HCT116 (cell line): Measurements from ENCODE around the gene HSD3B7. TPM values are rescaled to one million over a fixed set of nuclear protein-coding genes. Genes with fewer than 3 reads are reported as not detected.

Experiments used
- ATAC-seq: fragments of 200-7000 bp; cut with Tn5 transposase; 2 replicates; pipeline ENCODE4 v1.9.1; 2020; ENCODE audit warnings: mild to moderate bottlenecking, moderate library complexity
- BruUV-seq: library from RNA; stranded (reverse); fragments of 400-500 nt; replicated peaks from 2 replicates; lab custom pipeline; 2021; lab: Mats Ljungman, UMichigan
- CTCF ChIA-PET: fragments of 300-600 bp; sonication (Branson Sonifier 250); formaldehyde crosslinking; loops from one replicate; lab custom pipeline; 2021; ENCODE audit warnings: antibody characterized with exemption; lab: Charles Lee
- POLR2A ChIA-PET: fragments of 300-600, 350-600 bp; sonication (Branson Sonifier 250); formaldehyde crosslinking; loops from one replicate; lab custom pipeline; 2021; ENCODE audit warnings: antibody characterized with exemption; lab: Charles Lee
- RAD21 ChIA-PET, 2 experiments: fragments of 300-600 bp; sonication (Branson Sonifier 250); formaldehyde crosslinking; loops; one replicate each; lab custom pipeline; 2023; ENCODE audit warnings: low total read pairs in 2 of 2; ENCODE audit not compliant: uncharacterized antibody in 2 of 2, unreplicated experiment in 2 of 2, low non-redundant PET in 1 of 2; lab: Charles Lee
- DNase-seq: peaks from one replicate; pipeline ENCODE4 v3.0.0-alpha.2; 2010; ENCODE audit warnings: low read depth, low spot score
- H2AFZ ChIP-seq: fragments of 200-600 bp; shearing (Covaris generic), sonication (generic); 2 replicates; pipeline ENCODE4 v1.6.1; 2017; ENCODE audit warnings: low read depth, mixed run types, mixed read lengths, antibody characterized with exemption, low read length; ENCODE audit not compliant: poor library complexity, severe bottlenecking
- H3K27ac ChIP-seq: 2 replicates; pipeline ENCODE4 v1.5.1; 2012; ENCODE audit warnings: low read depth, low read length
- H3K27me3 ChIP-seq: fragments of 200-600 bp; sonication (generic); 2 replicates; pipeline ENCODE4 v1.6.1; 2016; ENCODE audit warnings: mixed run types, low read length, mixed read lengths; ENCODE audit not compliant: insufficient read depth
- H3K36me3 ChIP-seq, 2 experiments: fragments of 200-500 bp in 1 of 2; fragments of 200-600 bp in 1 of 2; sonication (Bioruptor generic) in 1 of 2; sonication (generic) in 1 of 2; 2 replicates each; pipeline versions ENCODE4 v1.5.1 to v1.6.1; 2014 to 2016; ENCODE audit warnings: low read length in 2 of 2, inconsistent platforms in 1 of 2, mixed read lengths in 1 of 2, mixed run types in 1 of 2; ENCODE audit not compliant: insufficient read depth in 2 of 2, control insufficient read depth in 1 of 2
- H3K4me1 ChIP-seq, 2 experiments: fragments of 200-600 bp in 1 of 2; sonication (generic) in 1 of 2; 2 replicates each; pipeline versions ENCODE4 v1.5.1 to v1.6.1; 2012 to 2017; ENCODE audit warnings: low read length in 2 of 2, inconsistent platforms in 1 of 2, mild to moderate bottlenecking in 1 of 2, mixed read lengths in 1 of 2, mixed run types in 1 of 2, moderate library complexity in 1 of 2; ENCODE audit not compliant: insufficient read depth in 2 of 2, control insufficient read depth in 1 of 2
- H3K4me2 ChIP-seq: fragments of 200-600 bp; sonication (generic); 2 replicates; pipeline ENCODE4 v1.6.1; 2017; ENCODE audit warnings: mixed run types, low read length, mixed read lengths
- H3K4me3 ChIP-seq, 2 experiments: fragments of 200-600 bp in 1 of 2; sonication (generic) in 1 of 2; replicated peaks in 1 of 2; 2 replicates each; pipeline ENCODE4 v1.5.1; 2011 to 2016; ENCODE audit warnings: low read length in 2 of 2, control low read depth in 1 of 2, low read depth in 1 of 2, mild to moderate bottlenecking in 1 of 2, mixed read lengths in 1 of 2, mixed run types in 1 of 2
- H3K79me2 ChIP-seq: fragments of 200-600 bp; sonication (generic); 2 replicates; pipeline ENCODE4 v1.6.1; 2017; ENCODE audit warnings: mild to moderate bottlenecking, mixed run types, low read length, moderate library complexity, mixed read lengths; ENCODE audit not compliant: insufficient read depth
- H3K9ac ChIP-seq: fragments of 200-600 bp; sonication (generic); 2 replicates; pipeline ENCODE4 v1.6.1; 2016; ENCODE audit warnings: low read length, mixed read lengths
- H3K9me2 ChIP-seq: fragments of 200-600 bp; sonication (generic), shearing (Covaris generic); 2 replicates; pipeline ENCODE4 v1.6.1; 2017; ENCODE audit warnings: mixed run types, mild to moderate bottlenecking, moderate library complexity; ENCODE audit not compliant: insufficient read depth
- H3K9me3 ChIP-seq, 2 experiments: fragments of 200-500 bp in 1 of 2; fragments of 200-600 bp in 1 of 2; sonication (Bioruptor generic) in 1 of 2; sonication (generic) in 1 of 2; 2 replicates each; pipeline ENCODE4 v1.6.1; 2014 to 2017; ENCODE audit warnings: low read length in 2 of 2, mixed read lengths in 2 of 2, inconsistent platforms in 1 of 2, low read depth in 1 of 2, mild to moderate bottlenecking in 1 of 2, mixed run types in 1 of 2, moderate library complexity in 1 of 2; ENCODE audit not compliant: control insufficient read depth in 1 of 2, insufficient read depth in 1 of 2
- H4K20me1 ChIP-seq: fragments of 200-600 bp; sonication (generic), shearing (Covaris generic); 2 replicates; pipeline ENCODE4 v1.6.1; 2017; ENCODE audit warnings: mixed run types, mild to moderate bottlenecking, moderate library complexity; ENCODE audit not compliant: insufficient read depth
- CBX3 ChIP-seq: IDR thresholded peaks from 2 replicates; pipeline ENCODE4 v1.6.1; 2012; ENCODE audit warnings: low read depth
- EZH2 ChIP-seq: fragments of 200-600 bp; sonication (generic); IDR thresholded peaks from 2 replicates; pipeline ENCODE4 v1.6.1; 2017; ENCODE audit warnings: antibody characterized with exemption, mixed run types
- FOSL1 ChIP-seq: IDR thresholded peaks from 2 replicates; pipeline ENCODE4 v1.6.1; 2012; ENCODE audit warnings: low read depth
- RAD21 ChIP-seq: IDR thresholded peaks from 2 replicates; pipeline ENCODE4 v1.6.1; 2012; ENCODE audit warnings: low read depth, mild to moderate bottlenecking
- intact Hi-C: fragments of 100-400 bp; cut with micrococcal nuclease; formaldehyde crosslinking; loops from 2 replicates; pipeline ENCODE4 v1.10.0; 2022
- total RNA-seq: library from RNA; stranded (reverse); gene quantifications from one replicate; pipeline ENCODE4 v1.2.1, GENCODE V29; 2021; ENCODE audit not compliant: unreplicated experiment
- TF ChIP-seq, protein P1 (sequence below), 3 experiments: fragments of 200-600 bp in 1 of 3; sonication (generic) in 1 of 3; IDR thresholded peaks in 2 of 3; conservative IDR thresholded peaks in 1 of 3; 2 replicates each; pipeline ENCODE4 v1.5.1; 2012 to 2017; ENCODE audit warnings: low read depth in 2 of 3, low read length in 2 of 3, antibody characterized with exemption in 1 of 3, borderline replicate concordance in 1 of 3, control low read depth in 1 of 3, mild to moderate bottlenecking in 1 of 3, mixed read lengths in 1 of 3, mixed run types in 1 of 3, moderate library complexity in 1 of 3; ENCODE audit not compliant: insufficient read depth in 1 of 3

The HSD3B7 gene
- total RNA-seq, 1 experiment from 2014 or later, result 8.6 TPM

DNA sequence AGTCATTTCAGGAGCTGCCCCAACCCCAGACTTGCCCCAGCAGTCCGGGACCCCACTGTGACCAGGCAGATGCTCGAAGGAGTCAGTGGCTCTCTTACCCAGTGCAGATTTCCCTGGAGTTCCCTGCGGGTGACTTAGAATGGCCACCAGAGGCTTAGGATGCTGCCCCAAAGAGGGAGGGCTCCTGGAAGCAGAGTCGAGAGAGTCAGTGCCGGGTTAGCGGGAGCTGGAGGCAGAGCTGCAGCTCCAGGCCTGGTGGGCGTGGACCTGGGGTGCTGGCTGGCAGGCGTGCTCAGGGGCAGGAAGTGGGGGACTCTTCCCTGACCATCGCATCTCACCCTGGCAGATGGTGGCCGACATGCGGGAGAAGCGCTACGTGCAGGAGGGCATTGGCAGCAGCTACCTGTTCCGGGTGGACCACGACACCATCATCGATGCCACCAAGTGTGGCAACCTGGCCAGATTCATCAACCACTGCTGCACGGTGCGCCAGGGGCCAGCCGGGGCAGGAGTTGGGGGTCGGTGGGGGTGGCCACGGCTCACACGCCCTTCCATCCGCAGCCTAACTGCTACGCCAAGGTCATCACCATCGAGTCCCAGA, 1.6 kb upstream of the HSD3B7 start:
- POLR2A ChIA-PET, result no interaction called here
- CTCF ChIA-PET, result interaction anchor here (1.6 to 4.0 kb wide), 2 partner anchors 350 to 459 kb away, joined by 5 to 12 read pairs; partner anchors contain the start of gene ZNF843
- Histone ChIP-seq H3K27me3 (no peaks in the 10 kb centered on the region), H3K9me3 (no peaks in the 10 kb centered on the region), H3K4me2 (no peak overlapping the region), H3K4me1 (peaks cover 0 to 14% of the 10 kb centered on the region in 2 experiments; a peak in 3 of 4 replicates), H3K4me3 (no peak overlapping the region), H3K36me3 (peaks cover 0 to 9% of the 10 kb centered on the region in 2 experiments; a peak in 3 of 4 replicates), H3K79me2 (no peaks in the 10 kb centered on the region; the same call in 1 of the 2 replicates), H2AFZ (no peak overlapping the region), H3K9me2 (no peaks in the 10 kb centered on the region), H3K27ac (no peak overlapping the region), H4K20me1 (no peaks in the 10 kb centered on the region), H3K9ac (no peak overlapping the region)
- no TSS peak for BruUV-seq
- intact Hi-C loops, result loop anchor here (10.0 kb wide), 1 partner anchor 711 kb away; no protein-coding TSS in a partner anchor
- RAD21 ChIA-PET, result no interaction called here
- TF ChIP-seq EZH2 (no peak), RAD21 (no peak), FOSL1 (no peak), CBX3 (no peak)
- TF ChIP-seq, protein P1, sequence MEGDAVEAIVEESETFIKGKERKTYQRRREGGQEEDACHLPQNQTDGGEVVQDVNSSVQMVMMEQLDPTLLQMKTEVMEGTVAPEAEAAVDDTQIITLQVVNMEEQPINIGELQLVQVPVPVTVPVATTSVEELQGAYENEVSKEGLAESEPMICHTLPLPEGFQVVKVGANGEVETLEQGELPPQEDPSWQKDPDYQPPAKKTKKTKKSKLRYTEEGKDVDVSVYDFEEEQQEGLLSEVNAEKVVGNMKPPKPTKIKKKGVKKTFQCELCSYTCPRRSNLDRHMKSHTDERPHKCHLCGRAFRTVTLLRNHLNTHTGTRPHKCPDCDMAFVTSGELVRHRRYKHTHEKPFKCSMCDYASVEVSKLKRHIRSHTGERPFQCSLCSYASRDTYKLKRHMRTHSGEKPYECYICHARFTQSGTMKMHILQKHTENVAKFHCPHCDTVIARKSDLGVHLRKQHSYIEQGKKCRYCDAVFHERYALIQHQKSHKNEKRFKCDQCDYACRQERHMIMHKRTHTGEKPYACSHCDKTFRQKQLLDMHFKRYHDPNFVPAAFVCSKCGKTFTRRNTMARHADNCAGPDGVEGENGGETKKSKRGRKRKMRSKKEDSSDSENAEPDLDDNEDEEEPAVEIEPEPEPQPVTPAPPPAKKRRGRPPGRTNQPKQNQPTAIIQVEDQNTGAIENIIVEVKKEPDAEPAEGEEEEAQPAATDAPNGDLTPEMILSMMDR (IDR thresholded peaks at IDR 0.05 in 2 of 3, conservative IDR thresholded peaks at IDR 0.05 in 1 of 3; ENCODE audit: borderline replicate concordance in 1 of 3, insufficient read depth in 1 of 3, low read depth in 2 of 3, low read length in 2 of 3), result no peak
- no peak for DNase-seq
- ATAC-seq, result no peak
